SK-N-SH (cell line): ENCODE measurements around the gene NAPA. TPM values are rescaled to one million over a fixed set of nuclear protein-coding genes. Genes with fewer than 3 reads are reported as not detected.

Source experiments
- CTCF ChIA-PET: fragments of 300-600, 350-600 bp; formaldehyde crosslinking; extraction: SDS; loops from one replicate; lab custom pipeline; 2021; lab: Yijun Ruan, JAX
- POLR2A ChIA-PET: fragments of 350-600 bp; sonication (Branson Sonifier 250); formaldehyde crosslinking; extraction: SDS; loops from one replicate; lab custom pipeline; 2020; ENCODE audit warnings: antibody characterized with exemption, inconsistent platforms; lab: Yijun Ruan, JAX
- DNase-seq: peaks from one replicate; pipeline ENCODE4 v3.0.0; 2012
- H2AFZ ChIP-seq: fragments of 200-600 bp; sonication (generic); 2 replicates; pipeline ENCODE4 v1.8.1; 2016; ENCODE audit warnings: antibody characterized with exemption, mild to moderate bottlenecking, low read depth
- H3F3A ChIP-seq: fragments of 200-600 bp; sonication (generic); replicated peaks from 2 replicates; pipeline ENCODE3; 2016; ENCODE audit warnings: antibody characterized with exemption, mild to moderate bottlenecking; ENCODE audit not compliant: insufficient read depth
- H3K27ac ChIP-seq, 2 experiments: fragments of 200-500 bp in 1 of 2; fragments of 200-600 bp in 1 of 2; sonication (Bioruptor generic) in 1 of 2; sonication (generic), shearing (Covaris generic) in 1 of 2; 2 replicates each; pipeline versions ENCODE4 v1.5.1 to v1.6.1; 2014 to 2016; ENCODE audit warnings: low read depth in 2 of 2, inconsistent platforms in 1 of 2, low read length in 1 of 2, mild to moderate bottlenecking in 1 of 2, mixed read lengths in 1 of 2
- H3K27me3 ChIP-seq: fragments of 200-600 bp; sonication (generic), shearing (Covaris generic); 2 replicates; pipeline ENCODE4 v1.6.1; 2016; ENCODE audit warnings: mixed run types; ENCODE audit not compliant: insufficient read depth
- H3K36me3 ChIP-seq, 2 experiments: fragments of 200-500 bp in 1 of 2; fragments of 200-600 bp in 1 of 2; sonication (Bioruptor generic) in 1 of 2; sonication (generic) in 1 of 2; replicated peaks in 1 of 2; 2 replicates each; pipeline versions ENCODE3 to v1.5.1; 2014 to 2016; ENCODE audit warnings: low read length in 1 of 2, mild to moderate bottlenecking in 1 of 2; ENCODE audit not compliant: insufficient read depth in 2 of 2, control insufficient read depth in 1 of 2
- H3K4me1 ChIP-seq, 2 experiments: fragments of 200-500 bp in 1 of 2; fragments of 200-600 bp in 1 of 2; sonication (Bioruptor generic) in 1 of 2; sonication (generic), shearing (Covaris generic) in 1 of 2; 2 replicates each; pipeline versions ENCODE4 v1.5.1 to v1.6.1; 2014 to 2016; ENCODE audit warnings: low read depth in 1 of 2, low read length in 1 of 2, mixed run types in 1 of 2; ENCODE audit not compliant: insufficient read depth in 2 of 2, control insufficient read depth in 1 of 2
- H3K4me2 ChIP-seq: fragments of 200-600 bp; sonication (generic), shearing (Covaris generic); 2 replicates; pipeline ENCODE4 v1.6.1; 2017; ENCODE audit warnings: mixed run types
- H3K4me3 ChIP-seq, 2 experiments: fragments of 200-500 bp in 1 of 2; fragments of 200-600 bp in 1 of 2; sonication (Bioruptor generic) in 1 of 2; sonication (generic), shearing (Covaris generic) in 1 of 2; 2 replicates each; pipeline versions ENCODE4 v1.5.1 to v1.8.1; 2014 to 2016; ENCODE audit warnings: low read depth in 2 of 2, inconsistent platforms in 1 of 2, low read length in 1 of 2, mild to moderate bottlenecking in 1 of 2, mixed read lengths in 1 of 2, moderate library complexity in 1 of 2
- H3K79me2 ChIP-seq: fragments of 200-600 bp; sonication (generic); 2 replicates; pipeline ENCODE4 v1.8.1; 2017; ENCODE audit warnings: mild to moderate bottlenecking; ENCODE audit not compliant: insufficient read depth
- H3K9ac ChIP-seq: fragments of 200-600 bp; sonication (generic); 2 replicates; pipeline ENCODE4 v1.6.1; 2017; ENCODE audit warnings: mixed run types
- H3K9me2 ChIP-seq: fragments of 200-600 bp; sonication (generic); 2 replicates; pipeline ENCODE4 v1.6.1; 2017; ENCODE audit warnings: mixed run types
- H3K9me3 ChIP-seq: fragments of 200-600 bp; sonication (generic); 2 replicates; pipeline ENCODE4 v1.6.1; 2017; ENCODE audit warnings: mixed run types, mild to moderate bottlenecking, moderate library complexity
- H4K20me1 ChIP-seq: fragments of 200-600 bp; sonication (generic); 2 replicates; pipeline ENCODE4 v1.6.1; 2017; ENCODE audit warnings: mild to moderate bottlenecking, mixed run types; ENCODE audit not compliant: insufficient read depth
- ELF1 ChIP-seq: IDR thresholded peaks from 2 replicates; pipeline ENCODE4 v1.4.0; 2012
- EP300 ChIP-seq, 2 experiments: IDR thresholded peaks; 2 replicates each; pipeline versions ENCODE4 v1.4.0 to v1.6.1; 2012; ENCODE audit warnings: borderline replicate concordance in 1 of 2, low read depth in 1 of 2, low read length in 1 of 2
- FOSL2 ChIP-seq: IDR thresholded peaks from 2 replicates; pipeline ENCODE4 v1.4.0; 2012; ENCODE audit warnings: low read depth, mild to moderate bottlenecking, moderate library complexity, borderline replicate concordance
- FOXJ3 ChIP-seq: sonication (generic); formaldehyde crosslinking; IDR thresholded peaks from 2 replicates; pipeline ENCODE4 v1.5.1; 2020; ENCODE audit warnings: mild to moderate bottlenecking, missing genetic modification reagents
- FOXM1 ChIP-seq: IDR thresholded peaks from 2 replicates; pipeline ENCODE4 v1.4.0; 2012; ENCODE audit warnings: low read depth, mild to moderate bottlenecking
- GABPA ChIP-seq: IDR thresholded peaks from 2 replicates; pipeline ENCODE4 v1.4.0; 2012; ENCODE audit warnings: low read depth, mild to moderate bottlenecking
- MXI1 ChIP-seq: IDR thresholded peaks from 2 replicates; pipeline ENCODE4 v1.6.1; 2012; ENCODE audit warnings: mild to moderate bottlenecking, low read depth, low read length, improper control_type of control experiment
- NRF1 ChIP-seq: IDR thresholded peaks from 2 replicates; pipeline ENCODE4 v1.6.1; 2012; ENCODE audit warnings: low read depth, mild to moderate bottlenecking, low read length
- RAD21 ChIP-seq: IDR thresholded peaks from 2 replicates; pipeline ENCODE4 v1.6.1; 2012; ENCODE audit warnings: mild to moderate bottlenecking, low read length
- RCOR1 ChIP-seq: fragments of 150-350 bp; IDR thresholded peaks from 2 replicates; pipeline ENCODE4 v1.6.1; 2017; ENCODE audit warnings: antibody characterized with exemption, low read length
- RFX5 ChIP-seq: IDR thresholded peaks from 2 replicates; pipeline ENCODE4 v1.6.1; 2012; ENCODE audit warnings: mild to moderate bottlenecking, improper control_type of control experiment, low read length
- RXRA ChIP-seq: IDR thresholded peaks from 2 replicates; pipeline ENCODE4 v1.4.0; 2012; ENCODE audit warnings: low read depth, mild to moderate bottlenecking, borderline replicate concordance
- SIN3A ChIP-seq: IDR thresholded peaks from 2 replicates; pipeline ENCODE4 v1.6.1; 2012; ENCODE audit warnings: low read depth, mild to moderate bottlenecking, low read length, moderate library complexity, borderline replicate concordance
- TAF1 ChIP-seq: IDR thresholded peaks from 2 replicates; pipeline ENCODE4 v1.6.1; 2012; ENCODE audit warnings: low read depth, mild to moderate bottlenecking, low read length, moderate library complexity, borderline replicate concordance
- YY1 ChIP-seq: IDR thresholded peaks from 2 replicates; pipeline ENCODE4 v1.4.0; 2012; ENCODE audit warnings: low read depth, mild to moderate bottlenecking
- WGBS: methylation state at CpG from one replicate; pipeline ENCODE4 v1.1.6; 2017; ENCODE audit warnings: low lambda C conversion rate; 5-methylcytosine and 5-hydroxymethylcytosine counted together
- polyA plus RNA-seq, 3 experiments: library from polyadenylated mRNA; depleted of rRNA; stranded (reverse); fragments of >200 nt; gene quantifications; 2 replicates each; pipeline ENCODE4 v1.2.3, GENCODE V29; 2012
- TF ChIP-seq, protein P1 (sequence below): IDR thresholded peaks from 2 replicates; pipeline ENCODE4 v1.6.1; 2012; ENCODE audit warnings: mild to moderate bottlenecking, low read depth, low read length, moderate library complexity
- TF ChIP-seq, protein P2 (sequence below): fragments of 200-600 bp; sonication (generic); IDR thresholded peaks from 2 replicates; pipeline ENCODE4 v1.6.1; 2017; ENCODE audit warnings: antibody characterized with exemption, mild to moderate bottlenecking, moderate library complexity
- TF ChIP-seq, protein P3 (sequence below): IDR thresholded peaks from 2 replicates; pipeline ENCODE4 v1.4.0; 2012; ENCODE audit warnings: low read depth
- TF ChIP-seq, protein P4 (sequence below): IDR thresholded peaks from 2 replicates; pipeline ENCODE4; 2012

The NAPA gene
- polyA plus RNA-seq, 1 of the 3 experiments (the other 2 are of a cell fraction), result 84.1 TPM

DNA sequence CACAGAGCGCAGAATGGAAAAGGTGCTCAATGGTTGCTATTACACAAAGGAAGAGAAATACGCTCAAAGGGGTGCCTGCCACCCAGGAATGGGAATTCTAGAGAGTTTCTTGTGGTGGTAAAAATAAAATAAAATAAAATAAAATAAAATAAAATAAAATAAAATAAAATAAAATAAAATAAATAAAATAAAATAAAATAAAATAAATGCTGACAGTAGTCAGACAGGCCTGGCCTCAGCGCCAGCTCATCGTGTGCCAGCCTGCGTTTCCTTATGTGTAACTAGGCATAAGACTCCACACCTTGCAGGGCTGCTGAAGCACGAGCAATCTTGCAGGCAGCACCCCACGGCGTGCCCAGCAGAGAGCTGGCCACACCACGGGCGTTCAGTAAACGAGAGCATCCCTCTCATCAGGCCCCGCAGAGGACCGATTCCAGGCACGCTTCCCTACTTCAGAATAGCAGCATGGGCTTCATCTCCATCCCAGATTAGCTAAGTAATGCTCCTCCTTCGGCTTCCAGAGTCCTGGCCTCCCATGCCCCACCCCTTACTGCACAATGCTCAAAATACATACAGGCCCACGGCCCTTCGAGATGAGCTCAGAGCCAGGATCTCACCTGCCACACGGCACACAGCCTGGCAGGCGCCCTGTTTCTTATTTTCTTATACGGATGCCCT is 5.6 kb downstream of the NAPA start:
- no peak overlapping the region for H2AFZ ChIP-seq
- H3K9me3 ChIP-seq, result no peaks in the 10 kb centered on the region
- WGBS, result 92% methylated on average over 17 of the region's 20 CpGs
- POLR2A ChIA-PET, result no interaction called here
- H3K4me1 ChIP-seq, result peaks cover 15 to 40% of the 10 kb centered on the region in 2 experiments; a peak in 3 of 4 replicates
- H4K20me1 ChIP-seq, result peaks cover 38% of the 10 kb centered on the region
- 0 out of 2 replicates have a peak overlapping the region, but pooled peaks have one; percentile 20 for H3K4me2 ChIP-seq
- H3K4me3 ChIP-seq, result no peak overlapping the region
- H3F3A ChIP-seq, result no peaks in the 10 kb centered on the region
- peaks cover 87% of the 10 kb centered on the region for H3K79me2 ChIP-seq
- H3K27me3 ChIP-seq, result no peaks in the 10 kb centered on the region
- TF ChIP-seq TAF1 (no peak), EP300 (IDR thresholded peaks at IDR 0.05; ENCODE audit: borderline replicate concordance in 1 of 2, low read depth in 1 of 2, low read length in 1 of 2) (no peak), ELF1 (no peak), FOXM1 (no peak), YY1 (no peak), SIN3A (no peak)
- TF ChIP-seq, all 33 proteins: peak for 0
- no peak for DNase-seq
- Histone ChIP-seq H3K27ac (peak overlapping the region in 1 of 2 experiments; percentile 27; a peak in 1 of 4 replicates), H3K9ac (no peak overlapping the region), H3K9me2 (no peaks in the 10 kb centered on the region), H3K36me3 (peaks cover 0 to 7% of the 10 kb centered on the region in 2 experiments)
- CTCF ChIA-PET, result interaction anchor here (0.6 to 7.9 kb wide), 6 partner anchors 21 to 236 kb away, joined by 3 to 168 read pairs (median 4); partner anchors contain the start of gene NOP53

DNA sequence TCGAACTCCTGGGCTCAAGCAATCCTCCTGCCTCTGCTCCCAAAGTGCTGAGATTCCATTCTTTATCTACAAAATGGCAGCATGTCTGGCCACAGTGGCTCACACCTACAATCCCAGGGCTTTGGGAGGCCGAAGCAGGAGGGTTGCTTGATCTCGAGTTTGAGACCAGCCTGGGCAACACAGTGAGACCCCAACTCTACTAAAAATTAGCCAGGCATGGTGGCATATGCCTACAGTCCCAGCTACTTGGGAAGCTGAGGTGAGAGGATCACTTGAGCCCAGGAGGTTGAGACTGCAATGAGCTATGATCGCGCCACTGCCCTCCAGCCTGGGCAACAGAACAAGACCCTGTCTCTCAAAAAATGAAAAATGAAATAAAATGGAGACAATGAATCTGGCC is 6.1 kb downstream of the NAPA start:
- no peaks in the 10 kb centered on the region for H3F3A ChIP-seq
- peaks cover 15 to 36% of the 10 kb centered on the region in 2 experiments; a peak in 3 of 4 replicates for H3K4me1 ChIP-seq

More for the DNA sequence above, 6.1 kb downstream of the NAPA start:
- H3K9me3 ChIP-seq, result no peaks in the 10 kb centered on the region
- CTCF ChIA-PET, result interaction anchor here (0.8 to 7.9 kb wide), 9 partner anchors 20 to 237 kb away, joined by 3 to 168 read pairs (median 5); partner anchors contain the start of genes NOP53 and SLC8A2
- H3K79me2 ChIP-seq, result peaks cover 84% of the 10 kb centered on the region
- 96% methylated on average over 5 of the region's 5 CpGs for WGBS
- no peak overlapping the region for H3K9ac ChIP-seq
- POLR2A ChIA-PET, result no interaction called here
- peaks cover 38% of the 10 kb centered on the region for H4K20me1 ChIP-seq
- H2AFZ ChIP-seq, result no peak overlapping the region
- H3K27ac ChIP-seq, result no peak overlapping the region
- TF ChIP-seq, protein P1, sequence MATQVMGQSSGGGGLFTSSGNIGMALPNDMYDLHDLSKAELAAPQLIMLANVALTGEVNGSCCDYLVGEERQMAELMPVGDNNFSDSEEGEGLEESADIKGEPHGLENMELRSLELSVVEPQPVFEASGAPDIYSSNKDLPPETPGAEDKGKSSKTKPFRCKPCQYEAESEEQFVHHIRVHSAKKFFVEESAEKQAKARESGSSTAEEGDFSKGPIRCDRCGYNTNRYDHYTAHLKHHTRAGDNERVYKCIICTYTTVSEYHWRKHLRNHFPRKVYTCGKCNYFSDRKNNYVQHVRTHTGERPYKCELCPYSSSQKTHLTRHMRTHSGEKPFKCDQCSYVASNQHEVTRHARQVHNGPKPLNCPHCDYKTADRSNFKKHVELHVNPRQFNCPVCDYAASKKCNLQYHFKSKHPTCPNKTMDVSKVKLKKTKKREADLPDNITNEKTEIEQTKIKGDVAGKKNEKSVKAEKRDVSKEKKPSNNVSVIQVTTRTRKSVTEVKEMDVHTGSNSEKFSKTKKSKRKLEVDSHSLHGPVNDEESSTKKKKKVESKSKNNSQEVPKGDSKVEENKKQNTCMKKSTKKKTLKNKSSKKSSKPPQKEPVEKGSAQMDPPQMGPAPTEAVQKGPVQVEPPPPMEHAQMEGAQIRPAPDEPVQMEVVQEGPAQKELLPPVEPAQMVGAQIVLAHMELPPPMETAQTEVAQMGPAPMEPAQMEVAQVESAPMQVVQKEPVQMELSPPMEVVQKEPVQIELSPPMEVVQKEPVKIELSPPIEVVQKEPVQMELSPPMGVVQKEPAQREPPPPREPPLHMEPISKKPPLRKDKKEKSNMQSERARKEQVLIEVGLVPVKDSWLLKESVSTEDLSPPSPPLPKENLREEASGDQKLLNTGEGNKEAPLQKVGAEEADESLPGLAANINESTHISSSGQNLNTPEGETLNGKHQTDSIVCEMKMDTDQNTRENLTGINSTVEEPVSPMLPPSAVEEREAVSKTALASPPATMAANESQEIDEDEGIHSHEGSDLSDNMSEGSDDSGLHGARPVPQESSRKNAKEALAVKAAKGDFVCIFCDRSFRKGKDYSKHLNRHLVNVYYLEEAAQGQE, result no peak
- TF ChIP-seq, protein P2, sequence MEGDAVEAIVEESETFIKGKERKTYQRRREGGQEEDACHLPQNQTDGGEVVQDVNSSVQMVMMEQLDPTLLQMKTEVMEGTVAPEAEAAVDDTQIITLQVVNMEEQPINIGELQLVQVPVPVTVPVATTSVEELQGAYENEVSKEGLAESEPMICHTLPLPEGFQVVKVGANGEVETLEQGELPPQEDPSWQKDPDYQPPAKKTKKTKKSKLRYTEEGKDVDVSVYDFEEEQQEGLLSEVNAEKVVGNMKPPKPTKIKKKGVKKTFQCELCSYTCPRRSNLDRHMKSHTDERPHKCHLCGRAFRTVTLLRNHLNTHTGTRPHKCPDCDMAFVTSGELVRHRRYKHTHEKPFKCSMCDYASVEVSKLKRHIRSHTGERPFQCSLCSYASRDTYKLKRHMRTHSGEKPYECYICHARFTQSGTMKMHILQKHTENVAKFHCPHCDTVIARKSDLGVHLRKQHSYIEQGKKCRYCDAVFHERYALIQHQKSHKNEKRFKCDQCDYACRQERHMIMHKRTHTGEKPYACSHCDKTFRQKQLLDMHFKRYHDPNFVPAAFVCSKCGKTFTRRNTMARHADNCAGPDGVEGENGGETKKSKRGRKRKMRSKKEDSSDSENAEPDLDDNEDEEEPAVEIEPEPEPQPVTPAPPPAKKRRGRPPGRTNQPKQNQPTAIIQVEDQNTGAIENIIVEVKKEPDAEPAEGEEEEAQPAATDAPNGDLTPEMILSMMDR, result no peak
- TF ChIP-seq, protein P3, sequence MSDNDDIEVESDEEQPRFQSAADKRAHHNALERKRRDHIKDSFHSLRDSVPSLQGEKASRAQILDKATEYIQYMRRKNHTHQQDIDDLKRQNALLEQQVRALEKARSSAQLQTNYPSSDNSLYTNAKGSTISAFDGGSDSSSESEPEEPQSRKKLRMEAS, result no peak
- TF ChIP-seq RCOR1, result no peak
- TF ChIP-seq FOXJ3 (CRISPR knock-in tag), result no peak
- no peak for TF ChIP-seq FOSL2
- TF ChIP-seq RAD21, result no peak
- TF ChIP-seq RXRA, result no peak
- TF ChIP-seq YY1, result no peak
- no peak for TF ChIP-seq RFX5
- no peak for TF ChIP-seq EP300 (IDR thresholded peaks at IDR 0.05; ENCODE audit: borderline replicate concordance in 1 of 2, low read depth in 1 of 2, low read length in 1 of 2)
- no peak for TF ChIP-seq FOXM1
- no peak for TF ChIP-seq TAF1
- TF ChIP-seq MXI1, result no peak
- no peak for TF ChIP-seq NRF1
- TF ChIP-seq, protein P4, sequence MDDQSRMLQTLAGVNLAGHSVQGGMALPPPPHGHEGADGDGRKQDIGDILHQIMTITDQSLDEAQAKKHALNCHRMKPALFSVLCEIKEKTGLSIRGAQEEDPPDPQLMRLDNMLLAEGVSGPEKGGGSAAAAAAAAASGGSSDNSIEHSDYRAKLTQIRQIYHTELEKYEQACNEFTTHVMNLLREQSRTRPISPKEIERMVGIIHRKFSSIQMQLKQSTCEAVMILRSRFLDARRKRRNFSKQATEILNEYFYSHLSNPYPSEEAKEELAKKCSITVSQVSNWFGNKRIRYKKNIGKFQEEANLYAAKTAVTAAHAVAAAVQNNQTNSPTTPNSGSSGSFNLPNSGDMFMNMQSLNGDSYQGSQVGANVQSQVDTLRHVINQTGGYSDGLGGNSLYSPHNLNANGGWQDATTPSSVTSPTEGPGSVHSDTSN, result no peak
- TF ChIP-seq GABPA, result no peak
- no peak for TF ChIP-seq ELF1
- TF ChIP-seq, all 33 proteins: peak for 0
- Histone ChIP-seq H3K4me2 (no peak overlapping the region), H3K9me2 (no peaks in the 10 kb centered on the region), H3K36me3 (peaks cover 6 to 8% of the 10 kb centered on the region in 2 experiments), H3K27me3 (no peaks in the 10 kb centered on the region), H3K4me3 (no peak overlapping the region)
- DNase-seq, result no peak
